ENCODE measurements around the gene ZW10.

The ZW10 gene, protein sequence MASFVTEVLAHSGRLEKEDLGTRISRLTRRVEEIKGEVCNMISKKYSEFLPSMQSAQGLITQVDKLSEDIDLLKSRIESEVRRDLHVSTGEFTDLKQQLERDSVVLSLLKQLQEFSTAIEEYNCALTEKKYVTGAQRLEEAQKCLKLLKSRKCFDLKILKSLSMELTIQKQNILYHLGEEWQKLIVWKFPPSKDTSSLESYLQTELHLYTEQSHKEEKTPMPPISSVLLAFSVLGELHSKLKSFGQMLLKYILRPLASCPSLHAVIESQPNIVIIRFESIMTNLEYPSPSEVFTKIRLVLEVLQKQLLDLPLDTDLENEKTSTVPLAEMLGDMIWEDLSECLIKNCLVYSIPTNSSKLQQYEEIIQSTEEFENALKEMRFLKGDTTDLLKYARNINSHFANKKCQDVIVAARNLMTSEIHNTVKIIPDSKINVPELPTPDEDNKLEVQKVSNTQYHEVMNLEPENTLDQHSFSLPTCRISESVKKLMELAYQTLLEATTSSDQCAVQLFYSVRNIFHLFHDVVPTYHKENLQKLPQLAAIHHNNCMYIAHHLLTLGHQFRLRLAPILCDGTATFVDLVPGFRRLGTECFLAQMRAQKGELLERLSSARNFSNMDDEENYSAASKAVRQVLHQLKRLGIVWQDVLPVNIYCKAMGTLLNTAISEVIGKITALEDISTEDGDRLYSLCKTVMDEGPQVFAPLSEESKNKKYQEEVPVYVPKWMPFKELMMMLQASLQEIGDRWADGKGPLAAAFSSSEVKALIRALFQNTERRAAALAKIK

DNA sequence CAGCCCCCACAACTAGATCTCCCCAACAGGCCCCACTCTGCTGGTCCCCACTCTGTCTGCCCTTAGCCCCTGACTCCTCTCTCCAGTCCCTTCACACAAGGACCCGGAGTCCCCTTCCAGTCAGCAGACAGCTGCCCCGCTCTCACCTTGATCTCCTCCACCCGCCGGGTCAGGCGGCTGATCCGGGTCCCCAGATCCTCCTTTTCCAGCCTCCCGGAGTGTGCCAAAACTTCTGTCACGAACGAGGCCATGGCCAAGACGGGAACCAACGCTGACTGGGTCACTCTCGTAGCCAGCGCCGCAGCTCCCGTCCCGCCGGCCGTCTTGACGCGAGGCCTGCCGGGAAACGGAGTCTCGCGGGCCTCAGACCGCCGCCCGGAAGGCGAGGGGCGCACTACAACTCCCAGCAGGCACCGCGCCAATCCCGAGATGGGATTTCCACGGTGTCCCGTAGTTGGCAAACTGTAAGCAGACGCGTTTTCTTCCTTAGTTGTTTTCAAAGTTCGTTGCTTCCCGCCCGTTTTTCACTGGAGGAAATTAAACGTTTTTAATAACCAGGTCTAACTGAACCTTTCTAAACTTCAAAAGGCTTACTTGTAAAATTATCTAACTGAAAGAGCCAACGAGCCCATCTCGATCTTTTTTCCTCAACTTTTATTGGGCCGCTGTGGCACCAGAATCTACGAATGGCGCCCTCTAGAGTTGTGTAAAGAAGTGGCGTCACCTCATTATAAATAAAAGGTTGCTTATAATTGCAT, at the start of gene ZW10:
TSS of gene ZW10 (minus strand) at position 277 of the 758 bp plus-strand sequence. CDS start at position 251, 26 bp downstream.
- peaks cover 23% of the 10 kb centered on the region for H3K36me3 ChIP-seq (ENCODE audit: insufficient read depth, low read length)
- TF ChIP-seq POLR2AphosphoS5 (IDR thresholded peaks at IDR 0.05; ENCODE audit: borderline replicate concordance, low read depth, low read length) (peak; percentile 75; the same call in 1 of the 2 replicates), FOXP2 (optimal IDR thresholded peaks at IDR 0.05; ENCODE audit: control extremely low read depth, extremely low read length, insufficient read depth) (no peak)
- peak; percentile 70 for DNase-seq (ENCODE audit: low read depth, low spot score)
- no peaks in the 10 kb centered on the region for H3K9me3 ChIP-seq (ENCODE audit: low read depth, low read length)
- peak within 1 kb of the TSS; percentile 95 for H3K9ac ChIP-seq (ENCODE audit: insufficient read length)
- H3K27ac ChIP-seq, result peak within 1 kb of the TSS; percentile 61; the same call in 1 of the 2 replicates
- H3K4me3 ChIP-seq, result peak within 1 kb of the TSS; percentile 94

DNA sequence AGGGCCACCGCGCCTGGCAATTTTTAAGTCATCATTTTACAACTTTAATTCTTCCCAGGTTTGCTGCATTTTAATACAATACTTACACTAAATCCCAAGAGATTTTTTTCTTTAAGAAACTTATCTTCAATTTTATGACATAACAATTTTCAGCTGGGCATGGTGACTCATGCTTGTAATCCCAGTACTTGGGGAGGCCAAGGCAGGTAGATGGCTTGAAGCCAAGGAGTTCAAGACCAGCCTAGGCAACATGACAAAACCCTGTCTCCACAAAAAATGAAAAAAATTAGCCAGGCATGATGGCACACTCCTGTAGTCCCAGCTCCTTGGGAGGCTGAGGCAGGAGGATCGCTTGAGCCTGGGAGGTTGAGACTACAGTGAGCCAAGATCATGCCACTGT, 44.9 kb upstream of the ZW10 start:
- Histone ChIP-seq H3K9me3 (ENCODE audit: low read depth, low read length) (no peaks in the 10 kb centered on the region), H3K27ac (no peak overlapping the region), H3K36me3 (ENCODE audit: insufficient read depth, low read length) (peaks cover 8% of the 10 kb centered on the region; the same call in 1 of the 2 replicates), H3K4me3 (no peak overlapping the region), H3K9ac (ENCODE audit: insufficient read length) (no peak overlapping the region)
- no peak for DNase-seq (ENCODE audit: low read depth, low spot score)
- TF ChIP-seq EZH2 (IDR thresholded peaks at IDR 0.05) (no peak), FOXP2 (optimal IDR thresholded peaks at IDR 0.05; ENCODE audit: control extremely low read depth, extremely low read length, insufficient read depth) (no peak), POLR2AphosphoS5 (IDR thresholded peaks at IDR 0.05; ENCODE audit: borderline replicate concordance, low read depth, low read length) (no peak)

DNA sequence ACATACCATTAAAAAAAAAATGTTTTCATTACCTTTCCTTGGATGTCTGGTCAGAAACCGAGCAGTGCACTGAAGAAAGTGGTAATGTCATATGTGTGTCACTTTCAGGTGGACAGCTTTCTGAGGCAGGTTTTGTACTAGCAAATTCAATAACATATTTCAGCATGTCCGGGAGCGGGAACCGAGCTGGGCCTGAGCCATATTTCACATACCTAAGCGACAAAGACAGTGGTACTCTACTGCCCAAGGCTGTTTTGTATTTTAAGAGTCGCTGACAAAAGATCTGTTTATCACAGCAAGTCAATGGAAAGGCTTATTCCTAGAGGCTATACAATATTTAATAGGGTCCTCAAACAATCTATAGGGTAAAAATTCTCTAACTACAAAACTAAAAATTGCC, 44.1 kb upstream of the ZW10 start:
- no peak for DNase-seq (ENCODE audit: low read depth, low spot score)
- Histone ChIP-seq H3K27ac (no peak overlapping the region), H3K9ac (ENCODE audit: insufficient read length) (no peak overlapping the region), H3K36me3 (ENCODE audit: insufficient read depth, low read length) (peaks cover 8% of the 10 kb centered on the region; the same call in 1 of the 2 replicates), H3K4me3 (no peak overlapping the region), H3K9me3 (ENCODE audit: low read depth, low read length) (no peaks in the 10 kb centered on the region)
- TF ChIP-seq FOXP2 (optimal IDR thresholded peaks at IDR 0.05; ENCODE audit: control extremely low read depth, extremely low read length, insufficient read depth) (no peak), POLR2AphosphoS5 (IDR thresholded peaks at IDR 0.05; ENCODE audit: borderline replicate concordance, low read depth, low read length) (no peak), EZH2 (IDR thresholded peaks at IDR 0.05) (no peak)

DNA sequence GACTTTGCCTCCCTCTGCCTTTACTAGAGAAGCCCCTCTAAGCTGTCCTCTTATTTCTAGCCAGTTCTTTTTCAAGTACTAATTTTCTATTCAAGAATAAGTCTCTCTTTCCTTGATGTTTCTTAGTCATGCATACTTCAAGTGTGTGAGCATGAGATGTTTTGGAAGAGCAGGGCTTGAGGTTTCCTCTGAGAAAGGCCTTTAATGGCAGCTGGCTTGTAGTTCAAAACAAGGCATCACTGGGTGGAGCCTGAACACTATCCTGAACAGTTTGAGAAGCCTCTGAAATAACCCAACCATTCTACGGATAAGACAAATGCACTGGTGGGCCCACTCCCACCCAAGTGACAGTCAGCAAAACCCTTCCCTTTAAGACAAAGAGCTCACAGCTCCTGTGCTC, 43.7 kb upstream of the ZW10 start:
- TF ChIP-seq EZH2 (IDR thresholded peaks at IDR 0.05), result no peak
- no peak for TF ChIP-seq POLR2AphosphoS5 (IDR thresholded peaks at IDR 0.05; ENCODE audit: borderline replicate concordance, low read depth, low read length)
- no peak for TF ChIP-seq FOXP2 (optimal IDR thresholded peaks at IDR 0.05; ENCODE audit: control extremely low read depth, extremely low read length, insufficient read depth)
- Histone ChIP-seq H3K27ac (no peak overlapping the region), H3K9ac (ENCODE audit: insufficient read length) (no peak overlapping the region), H3K4me3 (no peak overlapping the region), H3K36me3 (ENCODE audit: insufficient read depth, low read length) (peaks cover 8% of the 10 kb centered on the region; the same call in 1 of the 2 replicates), H3K9me3 (ENCODE audit: low read depth, low read length) (no peaks in the 10 kb centered on the region)
- DNase-seq (ENCODE audit: low read depth, low spot score), result no peak

DNA sequence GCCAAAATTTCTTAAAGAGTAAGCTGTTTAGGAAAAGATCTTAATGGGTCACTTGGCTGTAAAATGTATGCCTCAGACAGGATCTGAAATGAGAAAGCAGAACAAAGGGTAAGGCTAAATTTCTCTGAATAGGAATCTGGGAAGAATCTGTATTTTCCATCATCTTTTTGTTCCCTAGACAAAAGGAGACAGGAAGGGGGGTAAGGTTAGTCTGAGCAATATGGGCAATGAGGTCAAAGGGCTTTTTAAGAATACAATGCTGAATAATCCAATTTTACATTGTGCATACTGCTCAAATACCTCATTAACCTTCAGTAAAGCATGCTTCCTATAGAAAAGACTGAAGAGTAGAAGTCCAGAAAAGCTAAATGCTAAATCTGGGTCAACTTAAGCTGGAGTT, 40.7 kb upstream of the ZW10 start:
- no peak overlapping the region for H3K9ac ChIP-seq (ENCODE audit: insufficient read length)
- no peaks in the 10 kb centered on the region for H3K9me3 ChIP-seq (ENCODE audit: low read depth, low read length)
- no peaks in the 10 kb centered on the region for H3K36me3 ChIP-seq (ENCODE audit: insufficient read depth, low read length)
- no peak for DNase-seq (ENCODE audit: low read depth, low spot score)
- H3K27ac ChIP-seq, result no peak overlapping the region
- TF ChIP-seq EZH2 (IDR thresholded peaks at IDR 0.05) (no peak), POLR2AphosphoS5 (IDR thresholded peaks at IDR 0.05; ENCODE audit: borderline replicate concordance, low read depth, low read length) (no peak), FOXP2 (optimal IDR thresholded peaks at IDR 0.05; ENCODE audit: control extremely low read depth, extremely low read length, insufficient read depth) (no peak)
- no peak overlapping the region for H3K4me3 ChIP-seq

DNA sequence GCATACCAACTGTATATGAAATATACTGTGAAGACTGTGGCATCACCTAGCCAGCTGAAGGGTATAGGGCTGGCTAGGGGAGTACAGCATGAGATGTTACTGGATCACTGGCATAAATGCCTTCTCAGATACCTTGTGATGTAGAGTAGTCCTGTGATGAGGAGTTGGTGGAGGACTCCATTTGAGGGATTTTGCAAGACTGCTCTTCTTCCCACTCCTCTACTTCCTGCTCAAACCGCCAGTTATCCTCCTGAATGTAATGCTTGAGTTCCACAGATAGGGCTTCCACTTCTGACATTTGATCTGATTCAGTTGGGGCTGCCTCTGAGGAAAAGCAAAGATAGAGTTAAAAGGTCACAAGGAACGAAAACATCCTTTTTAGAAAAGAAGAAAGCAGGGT, 35.4 kb upstream of the ZW10 start:
- TF ChIP-seq EZH2 (IDR thresholded peaks at IDR 0.05) (no peak), POLR2AphosphoS5 (IDR thresholded peaks at IDR 0.05; ENCODE audit: borderline replicate concordance, low read depth, low read length) (no peak), FOXP2 (optimal IDR thresholded peaks at IDR 0.05; ENCODE audit: control extremely low read depth, extremely low read length, insufficient read depth) (no peak)
- H3K4me3 ChIP-seq, result no peak overlapping the region
- no peaks in the 10 kb centered on the region for H3K9me3 ChIP-seq (ENCODE audit: low read depth, low read length)
- peaks cover 20% of the 10 kb centered on the region for H3K36me3 ChIP-seq (ENCODE audit: insufficient read depth, low read length)
- no peak overlapping the region for H3K27ac ChIP-seq
- no peak for DNase-seq (ENCODE audit: low read depth, low spot score)
- no peak overlapping the region for H3K9ac ChIP-seq (ENCODE audit: insufficient read length)

DNA sequence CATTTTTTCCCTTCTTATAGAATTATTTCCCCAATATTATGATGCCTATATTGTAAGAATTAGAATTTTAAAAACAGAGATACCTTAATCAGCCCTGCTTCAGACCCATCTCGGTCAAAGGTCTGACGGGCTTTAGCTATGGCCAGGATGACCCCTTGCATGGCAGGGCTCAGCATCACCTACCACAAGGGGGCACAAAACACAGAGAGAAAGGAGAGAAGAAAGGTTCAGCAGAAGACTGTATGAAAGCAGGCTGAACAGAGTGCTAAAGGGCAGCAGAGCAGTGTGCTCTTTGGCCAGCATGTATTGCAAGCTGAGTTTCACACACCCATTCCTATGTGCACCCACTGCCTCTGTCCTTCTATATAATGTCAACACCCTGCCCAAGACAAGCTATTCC, 32.9 kb upstream of the ZW10 start:
- H3K4me3 ChIP-seq, result no peak overlapping the region
- H3K9me3 ChIP-seq (ENCODE audit: low read depth, low read length), result no peaks in the 10 kb centered on the region
- H3K9ac ChIP-seq (ENCODE audit: insufficient read length), result no peak overlapping the region
- TF ChIP-seq EZH2 (IDR thresholded peaks at IDR 0.05), result no peak
- no peak for TF ChIP-seq POLR2AphosphoS5 (IDR thresholded peaks at IDR 0.05; ENCODE audit: borderline replicate concordance, low read depth, low read length)
- TF ChIP-seq FOXP2 (optimal IDR thresholded peaks at IDR 0.05; ENCODE audit: control extremely low read depth, extremely low read length, insufficient read depth), result no peak
- peaks cover 20% of the 10 kb centered on the region for H3K36me3 ChIP-seq (ENCODE audit: insufficient read depth, low read length)
- no peak overlapping the region for H3K27ac ChIP-seq
- DNase-seq (ENCODE audit: low read depth, low spot score), result no peak

DNA sequence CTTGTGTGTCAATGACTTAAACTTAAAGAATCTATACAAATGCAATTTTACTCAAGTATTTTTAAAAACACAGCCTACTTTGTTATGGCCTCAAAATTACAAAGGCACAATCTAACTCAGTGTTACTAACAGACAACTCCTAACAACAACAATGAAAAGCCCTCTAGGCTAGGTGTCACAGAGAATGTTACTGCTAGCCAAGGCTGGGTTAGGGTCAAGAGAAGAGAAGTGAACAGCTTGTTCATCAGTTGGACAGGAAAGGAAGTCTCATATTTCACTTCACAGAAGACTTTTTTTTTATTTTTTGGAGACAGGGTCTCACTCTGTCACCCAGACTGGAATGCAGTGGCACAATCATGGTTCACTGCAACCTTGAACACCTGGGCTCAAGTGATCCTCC, 32.1 kb upstream of the ZW10 start:
- Histone ChIP-seq H3K4me3 (no peak overlapping the region), H3K9me3 (ENCODE audit: low read depth, low read length) (no peaks in the 10 kb centered on the region), H3K27ac (no peak overlapping the region), H3K36me3 (ENCODE audit: insufficient read depth, low read length) (peaks cover 20% of the 10 kb centered on the region), H3K9ac (ENCODE audit: insufficient read length) (no peak overlapping the region)
- DNase-seq (ENCODE audit: low read depth, low spot score), result no peak
- TF ChIP-seq FOXP2 (optimal IDR thresholded peaks at IDR 0.05; ENCODE audit: control extremely low read depth, extremely low read length, insufficient read depth), result no peak
- no peak for TF ChIP-seq EZH2 (IDR thresholded peaks at IDR 0.05)
- TF ChIP-seq POLR2AphosphoS5 (IDR thresholded peaks at IDR 0.05; ENCODE audit: borderline replicate concordance, low read depth, low read length), result no peak

Data from SK-N-MC (cell line).